Measurements from ENCODE around the gene ELAVL3.
"Not testable (repeated sequence)": the region's sequence is repeated elsewhere in the genome, so short reads cannot be mapped to it uniquely, and the experiment has no call there.

The ELAVL3 gene

DNA sequence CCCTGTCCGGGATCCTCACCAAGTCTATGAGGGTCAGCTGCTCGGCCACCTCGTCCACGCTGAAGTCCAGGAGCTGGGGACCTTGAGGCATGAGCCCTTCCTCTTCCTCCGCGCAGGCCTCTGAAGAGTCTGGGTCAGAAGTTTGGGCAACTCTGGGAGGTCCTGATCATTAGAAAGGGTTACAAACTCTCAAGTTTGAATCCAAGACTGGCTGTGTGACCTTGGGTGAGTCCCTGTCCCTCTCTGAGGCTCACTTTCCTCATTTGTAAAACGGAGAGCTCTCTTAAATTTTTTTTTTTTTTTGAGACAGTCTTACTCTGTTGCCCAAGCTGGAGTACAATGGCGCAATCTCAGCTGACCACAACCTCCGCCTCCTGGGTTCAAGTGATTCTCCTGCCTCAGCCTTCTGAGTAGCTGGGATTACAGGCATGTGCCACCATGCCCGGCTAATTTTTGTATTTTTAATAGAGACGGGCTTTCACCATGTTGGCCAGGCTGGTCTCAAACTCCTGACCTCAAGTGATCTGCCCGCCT, 74.1 kb downstream of the ELAVL3 start:
- not testable (repeated sequence) for DNase-seq (ENCODE audit: low read depth in 2 of 2)

GRCh38 chr19:11405846-11406643, 74.8 kb downstream of the ELAVL3 start:
- DNase-seq (ENCODE audit: low read depth in 2 of 2), result no peak

- DNase-seq (ENCODE audit: low read depth in 2 of 2), result no peak
Measured at GRCh38 chr19:11404588-11405222, 76.1 kb downstream of the ELAVL3 start.

DNA sequence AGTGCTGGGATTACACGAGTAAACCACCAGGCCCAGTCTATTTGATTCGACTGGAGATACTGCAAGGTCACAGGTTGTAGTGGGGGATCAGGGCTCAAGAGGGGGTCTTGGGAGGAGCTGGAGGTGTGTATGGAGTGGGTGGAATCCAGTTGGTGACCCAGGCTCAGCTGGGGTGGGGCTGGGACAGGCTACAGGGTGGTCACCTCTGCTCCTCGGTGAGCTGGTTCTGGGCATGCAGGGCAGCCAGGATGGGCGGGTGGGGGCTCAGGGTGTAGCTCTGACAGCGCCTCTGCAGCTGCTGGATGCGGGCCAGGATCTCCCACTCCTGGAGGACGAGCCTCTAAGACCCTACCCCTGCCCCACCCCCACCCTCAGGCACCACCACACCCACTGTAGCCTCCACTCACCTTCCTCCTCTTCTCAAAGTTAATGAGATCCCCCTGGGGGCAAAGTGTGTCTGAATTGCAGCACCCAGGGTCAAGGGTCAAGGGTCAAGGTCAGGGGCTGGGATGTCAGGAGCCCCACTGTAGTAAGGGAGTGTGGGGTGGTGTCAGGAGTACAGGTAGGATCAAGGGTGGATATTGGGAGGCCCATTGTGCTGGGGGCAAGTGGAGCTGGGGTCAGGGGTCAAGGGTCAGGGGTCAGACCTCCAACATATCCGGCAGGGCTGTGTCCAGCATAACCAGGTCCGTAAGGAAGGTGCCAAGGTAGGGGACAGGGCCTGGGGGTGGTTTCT, 78.9 kb downstream of the ELAVL3 start:
- no peak for DNase-seq (ENCODE audit: low read depth in 2 of 2)

Measured in stimulated activated CD4-positive, alpha-beta T cell treated with anti-CD3 and anti-CD28 coated beads, Interleukin-1b, Interleukin-23, amount 100 ng/mL, for 1 hour (primary cell).